Activated T-helper 1 cell treated with Interleukin-2 at 50 U/mL for 16 hours (primary cell): ENCODE data around the gene CCN6.

ENCODE experiments used
- DNase-seq: peaks from one replicate; pipeline ENCODE4 v3.0.0-alpha.2; 2020; ENCODE audit warnings: low read depth

Gene CCN6

GRCh38 chr6:112054001-112054400 lies at the start of gene CCN6:
Gene CCN6 (plus strand): TSS chr6:112054104. CDS start chr6:112054358, 254 bp downstream.
- no peak for DNase-seq

DNA sequence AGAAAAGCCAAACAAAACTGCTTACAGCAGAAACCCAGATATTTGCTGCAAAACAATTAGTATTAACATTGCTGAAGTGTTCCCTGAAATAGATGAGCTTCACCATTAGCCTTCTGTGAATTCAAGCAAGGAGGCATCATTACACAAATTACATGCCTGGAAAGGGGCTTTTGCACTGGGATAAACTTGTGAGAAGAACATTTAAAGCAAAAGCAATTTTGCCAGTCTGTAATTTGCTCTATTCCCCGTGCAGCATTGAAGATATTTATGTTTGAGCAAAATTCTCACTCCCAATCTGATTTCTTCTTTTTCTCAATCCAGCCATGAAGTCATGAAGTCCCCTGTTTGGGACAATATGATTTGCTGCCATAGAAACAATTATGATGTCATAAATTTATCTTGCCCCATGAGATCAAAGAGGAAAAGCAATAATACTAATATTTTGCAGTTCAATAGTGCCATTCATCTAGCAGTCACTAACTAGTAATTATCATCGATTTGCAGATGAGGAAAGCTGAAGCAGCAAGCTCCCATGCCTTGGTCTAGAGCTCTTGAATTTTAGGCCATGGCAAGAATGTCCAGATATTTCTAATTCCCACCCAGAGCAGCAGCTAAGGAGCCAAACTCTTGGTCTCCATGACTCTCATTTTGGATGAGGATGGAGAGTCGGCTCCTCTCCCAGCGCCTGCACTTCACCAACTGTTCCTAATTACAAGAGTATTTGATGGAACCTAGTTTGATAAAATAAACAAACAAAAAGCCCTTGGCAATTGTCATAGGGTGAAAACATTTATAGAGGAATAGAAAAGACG lies 49.5 kb upstream of the CCN6 start:
- no peak for DNase-seq

GRCh38 chr6:112005013-112005371 lies 48.9 kb upstream of the CCN6 start:
- DNase-seq, result no peak

DNA sequence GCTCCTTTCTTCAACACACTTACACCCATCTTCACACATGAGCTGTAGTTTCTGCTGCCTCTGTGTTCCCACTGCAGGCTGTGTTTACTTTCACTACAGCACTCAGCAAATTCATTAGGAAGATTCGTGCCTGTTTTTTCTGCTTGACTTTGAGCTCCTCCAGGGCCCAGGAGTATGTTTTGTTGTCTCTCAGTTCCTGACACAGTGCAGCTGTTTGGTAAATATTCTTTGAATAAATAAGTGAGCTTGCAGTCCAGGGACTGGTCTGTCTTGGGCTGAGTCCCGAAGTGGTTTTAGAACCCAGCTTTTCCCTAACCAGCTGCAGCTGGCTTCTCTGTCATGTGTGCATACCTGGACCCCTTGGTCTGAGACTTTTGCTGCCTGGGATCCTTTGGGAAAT lies 46.6 kb upstream of the CCN6 start:
- no peak for DNase-seq

- DNase-seq, result no peak
Measured at GRCh38 chr6:112007805-112008204, 46.1 kb upstream of the CCN6 start.

- no peak for DNase-seq
Measured at GRCh38 chr6:112008482-112008881, 45.4 kb upstream of the CCN6 start.

- no peak for DNase-seq
Measured at GRCh38 chr6:112010328-112010727, 43.6 kb upstream of the CCN6 start.

DNA sequence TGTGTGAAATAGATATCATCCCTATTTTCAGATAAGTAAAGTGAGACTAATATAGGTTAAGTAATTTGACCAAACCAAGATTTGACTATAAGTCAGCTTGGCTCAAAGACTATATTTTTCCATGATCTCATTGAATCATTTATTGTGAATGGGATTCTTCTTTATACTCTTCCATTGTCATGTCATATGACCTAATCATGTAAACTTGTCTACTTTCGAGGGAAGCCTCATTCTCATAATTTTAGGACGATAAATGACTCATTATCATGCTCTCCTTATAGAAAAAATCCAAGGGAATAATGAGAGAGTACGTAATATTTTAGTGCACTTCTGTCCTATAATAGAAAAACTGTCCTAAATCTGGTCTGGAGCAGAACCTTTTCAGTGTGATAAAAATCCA lies 40.9 kb upstream of the CCN6 start:
- DNase-seq, result no peak

GRCh38 chr6:112014483-112014882 lies 39.4 kb upstream of the CCN6 start:
- no peak for DNase-seq

DNA sequence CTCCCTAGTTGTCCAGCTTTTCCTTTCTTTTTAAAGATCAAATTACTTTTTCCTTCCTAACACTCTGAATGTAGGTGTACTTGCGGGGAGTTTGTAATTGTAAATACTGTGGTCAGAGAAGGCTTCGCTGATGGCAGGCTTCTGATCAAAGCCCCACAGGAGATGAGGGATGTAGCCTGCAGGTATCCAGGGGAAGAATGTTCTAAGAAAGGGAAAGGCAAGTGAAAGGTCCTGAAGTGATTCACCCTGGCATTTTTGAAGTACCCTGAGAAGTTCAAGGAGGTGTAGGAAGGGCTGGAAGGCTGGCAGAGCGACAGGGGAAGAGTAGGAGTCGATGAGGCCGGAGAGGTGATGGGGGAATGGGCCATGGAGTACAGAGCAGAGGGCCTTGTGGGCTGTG lies 38.2 kb upstream of the CCN6 start:
- no peak for DNase-seq

DNA sequence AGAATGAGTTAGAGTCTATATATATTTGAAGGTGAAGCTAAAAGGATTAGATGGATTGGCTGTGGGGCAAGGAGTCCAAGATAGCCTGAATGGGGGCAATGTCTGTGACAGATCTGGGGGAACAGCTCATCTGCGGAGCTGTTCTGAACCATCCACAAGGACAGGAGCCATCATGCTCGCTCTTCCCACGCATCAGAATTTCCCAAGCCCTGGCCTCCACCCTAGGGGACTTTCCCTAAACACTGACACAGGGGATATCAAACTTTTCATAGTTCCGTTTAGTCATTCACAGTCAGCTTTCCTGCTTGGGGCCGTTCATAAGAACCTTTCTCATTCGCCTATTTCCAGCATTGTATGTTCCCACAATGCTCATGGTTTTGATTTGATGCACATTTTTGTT lies 37.6 kb upstream of the CCN6 start:
- DNase-seq, result no peak

DNA sequence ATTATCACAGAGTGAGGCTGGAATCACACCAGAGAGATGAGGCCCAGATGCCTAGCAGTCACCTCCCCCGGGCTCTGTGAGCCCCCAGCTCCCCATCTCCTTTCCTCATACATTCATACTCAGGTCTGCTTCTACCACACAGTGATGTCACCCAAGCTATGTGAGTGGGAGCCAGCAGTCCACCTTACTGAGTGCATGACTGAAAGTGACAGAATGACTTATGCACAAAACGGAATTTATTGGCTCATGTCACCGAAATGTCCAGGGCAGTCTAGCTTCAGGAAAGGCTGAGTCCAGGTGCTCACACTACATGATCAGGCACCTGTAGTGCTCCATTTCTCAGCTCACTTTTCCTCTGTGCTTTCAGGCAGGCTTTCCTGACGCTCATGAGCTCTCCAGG lies 36.7 kb upstream of the CCN6 start:
- no peak for DNase-seq

DNA sequence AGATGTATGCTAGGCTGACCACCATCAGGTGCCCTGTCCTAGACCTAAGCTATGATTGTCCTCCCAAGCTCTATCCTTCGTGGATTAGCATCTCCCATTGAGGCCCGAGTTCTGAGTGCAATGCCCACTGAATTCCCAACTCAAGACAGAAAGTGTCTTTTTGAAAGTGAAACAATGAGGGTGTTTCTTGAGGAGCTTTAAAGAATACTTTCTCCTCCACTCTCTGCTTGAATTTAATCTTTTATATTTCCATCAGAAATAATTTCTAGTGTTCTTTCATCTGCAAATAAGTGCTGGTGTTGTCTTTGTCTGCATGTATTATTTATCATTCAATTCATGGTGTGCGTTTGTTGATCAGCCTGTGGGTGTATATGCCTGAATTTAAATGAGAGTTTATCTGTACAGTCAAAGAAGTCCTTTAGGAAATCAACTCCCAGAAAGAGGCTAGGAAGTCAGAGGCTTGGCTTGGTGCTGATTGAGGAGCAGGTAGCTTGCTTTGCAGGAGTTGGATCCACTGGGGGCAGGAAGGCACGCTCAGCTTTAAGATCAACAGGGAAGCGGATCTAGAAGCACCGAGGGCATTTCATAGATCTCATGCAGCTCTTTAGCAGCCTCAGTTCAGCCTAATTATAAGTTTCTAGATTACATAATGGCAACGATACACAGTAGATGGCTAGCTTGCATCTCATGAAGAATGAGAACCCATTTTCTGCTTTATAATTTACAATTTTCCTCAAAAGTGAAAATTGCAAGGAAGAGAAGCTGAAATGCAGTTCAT lies 36.0 kb upstream of the CCN6 start:
- DNase-seq, result no peak

- no peak for DNase-seq
Measured at GRCh38 chr6:112018619-112019416, 35.1 kb upstream of the CCN6 start.

GRCh38 chr6:112019589-112019988 lies 34.3 kb upstream of the CCN6 start:
- DNase-seq, result no peak

GRCh38 chr6:112021691-112022310 lies 32.1 kb upstream of the CCN6 start:
- no peak for DNase-seq

DNA sequence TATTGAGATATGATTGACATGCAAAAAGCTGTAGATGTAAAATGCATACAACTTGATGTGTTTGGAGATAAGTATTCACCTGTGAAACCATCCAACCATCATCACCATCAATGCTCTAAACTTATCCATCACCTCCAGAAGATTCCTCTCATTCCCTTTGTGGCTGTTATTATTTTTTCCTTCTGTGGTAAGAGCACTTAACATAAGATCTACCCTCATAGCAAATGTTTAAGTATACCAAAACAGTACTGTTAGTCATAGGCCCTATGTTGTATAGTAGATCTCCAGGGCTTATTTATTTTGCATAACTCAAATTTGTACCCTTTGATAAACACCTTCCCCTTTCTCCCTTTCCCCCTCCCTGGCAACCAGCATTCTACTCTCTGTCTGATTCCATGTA lies 31.2 kb upstream of the CCN6 start:
- no peak for DNase-seq

DNA sequence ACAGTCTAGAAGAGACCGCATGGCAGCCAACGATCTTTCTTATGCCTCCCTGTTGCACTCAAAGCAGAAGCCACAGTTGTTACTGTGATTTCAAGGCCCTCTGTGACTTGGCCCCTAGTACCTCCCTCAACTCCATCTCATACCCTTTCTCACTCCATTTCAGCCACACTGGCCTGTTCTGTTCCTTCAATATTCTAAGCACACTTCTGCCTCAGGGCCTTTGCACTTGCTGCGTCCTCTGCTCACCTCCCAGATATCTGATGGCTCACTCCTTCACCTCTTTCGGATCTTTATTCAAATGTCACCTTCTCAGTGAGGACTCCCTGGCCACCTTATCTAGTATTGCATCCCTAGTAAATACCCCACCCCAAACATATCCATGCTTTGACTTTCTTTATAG lies 29.4 kb upstream of the CCN6 start:
- no peak for DNase-seq

GRCh38 chr6:112026933-112027332 lies 27.0 kb upstream of the CCN6 start:
- DNase-seq, result no peak

- DNase-seq, result peak; percentile 22
Measured at GRCh38 chr6:112027942-112028674, 25.8 kb upstream of the CCN6 start.

DNA sequence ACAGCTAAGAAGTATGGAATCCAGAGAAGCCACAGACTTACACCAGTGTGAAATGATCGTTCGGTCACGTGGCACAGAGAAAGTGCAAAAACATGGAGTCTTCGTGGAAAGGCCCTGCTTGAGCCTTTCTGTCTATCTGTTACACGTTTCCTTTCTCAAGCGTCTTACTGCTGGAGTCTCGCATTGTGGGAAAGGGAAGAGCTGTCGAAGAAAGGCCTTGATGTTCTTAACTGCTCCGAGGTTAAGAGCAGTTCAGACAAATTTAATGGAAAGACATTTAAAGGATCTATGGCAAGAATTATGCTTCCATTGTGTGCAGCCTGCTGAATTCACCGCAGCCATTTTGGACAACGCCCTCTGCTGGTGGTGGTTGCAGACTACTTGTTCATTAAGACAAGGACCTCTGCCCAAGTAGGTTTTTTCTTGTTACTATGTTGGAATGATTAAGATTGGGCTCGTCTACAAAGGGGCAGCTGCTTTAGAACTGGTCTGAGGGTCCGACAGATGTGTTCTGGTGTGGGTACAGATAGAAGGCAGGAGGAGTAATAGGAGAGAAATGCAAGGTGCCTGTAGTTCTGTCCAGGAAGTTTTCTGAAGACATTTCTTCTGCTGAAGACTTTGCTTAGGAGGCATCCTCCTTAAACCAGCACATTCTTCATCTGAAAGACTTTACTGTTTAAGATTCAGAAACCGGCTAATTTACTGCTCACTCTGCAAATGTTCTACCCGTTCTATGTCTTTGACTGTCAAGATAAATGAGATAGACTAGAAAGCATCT lies 24.7 kb upstream of the CCN6 start:
- DNase-seq, result peak; percentile 39
